Measurements from ENCODE around the gene DCHS2. TPM values are rescaled to one million over a fixed set of nuclear protein-coding genes. Genes with fewer than 3 reads are reported as not detected.

DCHS2 gene
- total RNA-seq, 4 donors from 2014 or later: 0.40 to 1.4 (median 0.61) TPM

- intact Hi-C loops (cut with DNase I): no loop called here
- TF ChIP-seq CTCF (IDR thresholded peaks at IDR 0.05) (no peak), POLR2A (IDR thresholded peaks at IDR 0.05) (no peak)
- DNase-seq: no peak
- H3K36me3 ChIP-seq: no peaks in the 10 kb centered on the region
- H3K4me3 ChIP-seq (replicated peaks in 1 of 3): no peak overlapping the region
- 87% methylated on average over 1 of the region's 1 CpG for WGBS, 2 donors
- H3K27ac ChIP-seq: no peak overlapping the region
- no peaks in the 10 kb centered on the region for H3K9me3 ChIP-seq
- no peaks in the 10 kb centered on the region for H3K4me1 ChIP-seq
- no peaks in the 10 kb centered on the region for H3K27me3 ChIP-seq
These were observed 308.3 kb downstream of the DCHS2 start for GRCh38 chr4:154183264-154183663.

Other genes with a start within 250 kb of the DCHS2 start
- gene PLRG1, start 58.6 kb upstream of the DCHS2 start, total RNA-seq: 10 to 100 TPM; 50.3 to 69.9 (median 63.5) TPM
- under 1 TPM in 1 of 4 donors, not detected in 3; 0.94 TPM for gene FGB, start 71.2 kb upstream of the DCHS2 start, total RNA-seq
- not detected for gene FGA, start 98.9 kb upstream of the DCHS2 start, total RNA-seq
- not detected for gene FGG, start 120.9 kb upstream of the DCHS2 start, total RNA-seq